HS-5 (cell line): Measurements from ENCODE around the gene PHACTR3.

Experiments
- DNase-seq: peaks from one replicate; pipeline ENCODE4 v3.0.0-alpha.2; 2012; ENCODE audit warnings: low read depth

The PHACTR3 gene

DNA sequence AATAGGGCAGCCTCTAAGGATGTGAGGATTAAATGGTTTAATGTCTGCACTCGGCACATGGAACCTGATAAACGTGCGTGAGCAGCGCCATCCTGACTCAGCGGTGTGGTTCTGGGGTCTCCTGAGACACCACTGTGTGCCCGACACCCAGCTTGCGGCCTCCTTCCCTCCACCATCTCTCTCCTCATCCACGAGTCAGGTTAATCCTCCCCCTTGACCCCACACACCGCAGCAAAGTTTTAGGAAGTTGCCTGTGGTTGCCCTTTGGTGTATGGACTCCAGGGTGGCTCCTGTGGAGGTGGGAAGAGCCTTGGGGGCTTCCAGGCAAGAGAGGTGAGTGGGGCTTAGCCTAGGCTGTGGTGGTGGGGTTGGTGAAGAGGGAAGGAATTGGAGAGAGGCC, 68.2 kb downstream of the PHACTR3 start:
- DNase-seq: no peak

- no peak for DNase-seq
These were observed 69.1 kb downstream of the PHACTR3 start for GRCh38 chr20:59673288-59673997.

DNA sequence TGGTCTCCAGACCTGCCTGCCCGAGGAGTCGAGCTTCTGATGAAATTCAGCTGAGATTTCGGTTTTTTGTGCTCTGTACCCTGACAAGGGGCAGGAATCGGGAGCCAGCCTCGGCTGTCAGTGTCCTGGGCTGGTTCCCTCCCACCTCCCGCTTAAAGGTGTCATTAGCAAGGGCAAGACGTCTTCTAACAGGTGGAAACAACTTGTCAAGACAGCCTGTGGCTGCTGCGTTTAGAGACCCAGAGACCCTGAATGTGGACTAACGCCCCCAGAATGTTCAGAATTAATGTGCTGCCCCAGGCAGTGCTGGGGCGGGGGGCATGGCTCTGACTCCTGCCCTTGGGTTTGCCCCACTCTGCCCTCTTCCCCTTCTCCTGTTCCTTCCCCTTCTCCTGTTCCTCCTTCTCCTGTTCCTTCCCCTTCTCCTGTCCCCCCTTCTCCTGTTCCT, 69.7 kb downstream of the PHACTR3 start:
- no peak for DNase-seq

DNA sequence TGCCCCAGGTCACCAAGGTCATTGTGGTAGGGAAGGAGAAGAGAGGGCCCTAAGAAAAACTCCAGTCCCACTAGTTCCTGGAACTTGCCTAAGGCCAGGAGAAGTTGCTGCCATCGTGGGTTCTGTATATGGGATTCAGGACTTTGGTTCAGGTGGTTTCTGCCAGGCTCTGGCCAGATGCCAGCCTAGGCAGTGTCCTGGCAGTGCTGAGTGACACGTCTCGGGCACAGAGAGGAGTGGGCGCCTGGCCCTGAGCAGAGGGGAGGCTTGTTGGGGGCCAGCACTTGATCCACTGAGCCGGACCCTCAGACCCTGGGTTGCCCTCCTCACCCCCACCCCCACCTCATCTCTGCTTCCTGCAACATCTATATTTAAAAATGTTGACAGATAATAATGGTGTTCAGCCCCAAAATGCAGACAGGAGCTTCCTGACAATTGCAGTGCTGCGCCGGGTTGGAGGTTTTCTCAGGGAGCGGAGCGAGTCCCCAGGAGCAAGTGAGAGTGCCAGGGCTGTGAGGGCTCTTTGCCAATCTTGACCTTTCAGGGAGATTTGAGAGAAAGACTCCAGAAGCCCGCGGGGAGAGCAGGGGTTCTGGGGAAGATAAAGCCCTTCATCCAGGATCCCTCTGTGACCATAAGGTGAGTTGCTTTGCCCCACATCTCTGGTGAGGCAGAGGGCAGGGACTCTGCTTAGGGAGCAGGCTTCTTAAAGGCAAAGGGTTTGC, 71.9 kb downstream of the PHACTR3 start:
- DNase-seq: no peak

- DNase-seq: no peak
These were observed 72.5 kb downstream of the PHACTR3 start for GRCh38 chr20:59676851-59677182.

DNA sequence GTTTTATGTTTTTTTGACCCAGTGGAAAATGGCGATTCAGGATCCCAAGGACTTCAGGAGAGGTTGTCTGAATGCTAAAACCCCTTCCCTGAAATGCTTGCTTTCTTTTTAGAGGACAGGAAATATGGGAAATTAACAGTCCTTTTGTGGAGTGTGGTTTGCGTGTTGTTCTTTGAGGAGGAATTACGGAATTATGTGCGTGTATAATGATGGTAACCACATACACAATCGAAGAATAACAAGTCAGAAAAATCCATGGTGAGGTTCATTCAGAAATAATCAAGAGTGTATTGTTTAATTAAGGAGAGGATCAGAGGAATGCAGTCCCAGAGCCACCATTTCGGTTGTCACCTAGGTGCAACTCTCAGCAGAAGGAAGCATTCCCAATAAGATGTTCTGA, 73.2 kb downstream of the PHACTR3 start:
- no peak for DNase-seq

DNA sequence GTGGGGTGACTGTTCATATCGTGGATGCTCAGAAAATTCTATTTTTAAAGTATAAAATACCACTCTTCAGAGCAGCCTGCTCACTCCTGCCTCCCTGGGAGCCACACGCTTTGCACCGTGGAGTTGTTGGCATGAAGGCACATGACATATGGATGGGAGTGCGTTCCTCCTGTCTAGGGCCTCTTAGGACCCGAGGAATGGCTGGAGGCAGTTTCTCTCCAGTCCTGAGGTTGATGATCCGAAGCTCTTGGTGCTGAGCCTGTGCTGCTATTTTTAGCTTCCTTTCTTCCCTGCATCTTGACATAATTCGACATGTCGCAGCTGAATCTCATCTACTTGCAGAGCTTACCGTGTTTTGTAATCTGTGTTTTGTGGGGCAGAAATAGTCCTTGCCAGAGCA, 73.9 kb downstream of the PHACTR3 start:
- DNase-seq: no peak

- no peak for DNase-seq
These were observed 74.6 kb downstream of the PHACTR3 start for GRCh38 chr20:59678951-59679350.

DNA sequence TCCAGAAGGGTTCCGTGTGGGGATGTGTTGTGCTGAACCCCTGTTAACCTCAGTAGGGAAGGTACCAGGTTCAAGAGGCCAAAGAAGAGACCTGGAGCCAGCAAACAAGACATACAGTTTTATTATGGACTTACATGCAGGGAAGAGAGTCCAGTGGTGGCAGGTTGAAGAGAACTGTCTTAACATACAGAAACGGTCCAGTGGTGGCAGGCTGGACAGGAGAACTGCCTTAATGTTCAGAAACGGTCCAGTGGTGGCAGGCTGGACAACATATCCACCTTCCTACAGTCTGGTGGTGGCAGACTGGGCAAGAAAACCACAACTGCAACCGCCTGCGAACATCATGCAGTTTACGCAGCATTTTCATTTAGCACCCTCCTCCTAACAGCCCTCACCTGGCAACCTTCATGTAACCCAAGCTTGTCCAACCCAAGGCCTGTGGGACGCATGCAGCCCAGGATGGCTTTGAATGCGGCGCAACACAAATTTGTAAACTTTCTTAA, 75.9 kb downstream of the PHACTR3 start:
- DNase-seq: no peak

- no peak for DNase-seq
These were observed 76.5 kb downstream of the PHACTR3 start for GRCh38 chr20:59680852-59681251.

GRCh38 chr20:59682603-59683002, 78.3 kb downstream of the PHACTR3 start:
- DNase-seq: no peak

GRCh38 chr20:59683181-59683580, 78.8 kb downstream of the PHACTR3 start:
- no peak for DNase-seq

DNA sequence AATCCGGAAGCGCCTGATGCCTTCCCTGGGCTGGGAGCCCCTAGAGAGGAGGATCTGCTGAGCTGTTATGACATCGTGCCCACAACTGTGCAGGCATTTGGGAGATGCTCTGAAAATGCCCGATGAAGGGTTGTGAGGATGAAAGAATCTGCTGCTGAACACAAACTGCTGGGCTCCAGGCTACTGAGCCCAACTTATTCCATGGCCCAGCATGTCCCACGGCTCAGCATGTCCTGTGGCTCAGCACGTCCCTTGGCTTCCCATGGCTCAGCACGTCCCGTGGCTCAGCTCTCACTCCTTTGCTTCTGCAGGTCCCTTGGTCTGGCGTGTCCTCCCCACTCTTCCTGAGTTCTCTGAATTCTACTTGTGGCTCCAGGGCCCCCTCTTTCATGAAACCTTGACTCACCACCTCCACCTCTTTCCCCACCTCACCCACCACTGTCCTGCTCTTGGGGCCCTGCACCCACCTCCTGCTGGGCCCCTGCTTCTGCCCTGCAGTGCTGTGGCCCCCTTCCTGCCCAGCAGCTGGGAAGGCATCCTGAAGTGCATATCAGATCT, 80.4 kb downstream of the PHACTR3 start:
- no peak for DNase-seq

- DNase-seq: no peak
These were observed 82.3 kb downstream of the PHACTR3 start for GRCh38 chr20:59686404-59687346.

- no peak for DNase-seq
These were observed 84.0 kb downstream of the PHACTR3 start for GRCh38 chr20:59688356-59688755.

GRCh38 chr20:59688999-59689398, 84.7 kb downstream of the PHACTR3 start:
- no peak for DNase-seq

DNA sequence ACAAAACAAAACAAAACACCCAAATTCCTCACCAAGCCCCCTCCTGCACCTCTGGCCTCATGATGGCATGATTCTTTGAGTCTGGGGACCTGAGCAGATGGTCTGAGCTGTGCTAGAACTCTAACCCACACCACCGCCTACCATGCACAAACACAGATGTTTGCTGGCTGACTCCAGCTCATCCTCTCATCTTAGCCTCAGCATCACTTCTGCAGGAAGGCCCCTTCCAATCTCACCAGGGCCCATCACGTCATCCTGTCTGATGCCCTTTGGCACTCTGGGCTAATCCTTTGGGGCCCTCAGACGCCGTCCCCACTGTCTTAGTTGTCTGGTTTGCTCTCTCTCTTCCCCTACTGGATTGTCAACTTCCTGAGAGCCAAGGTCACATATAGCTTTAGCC, 85.8 kb downstream of the PHACTR3 start:
- no peak for DNase-seq

DNA sequence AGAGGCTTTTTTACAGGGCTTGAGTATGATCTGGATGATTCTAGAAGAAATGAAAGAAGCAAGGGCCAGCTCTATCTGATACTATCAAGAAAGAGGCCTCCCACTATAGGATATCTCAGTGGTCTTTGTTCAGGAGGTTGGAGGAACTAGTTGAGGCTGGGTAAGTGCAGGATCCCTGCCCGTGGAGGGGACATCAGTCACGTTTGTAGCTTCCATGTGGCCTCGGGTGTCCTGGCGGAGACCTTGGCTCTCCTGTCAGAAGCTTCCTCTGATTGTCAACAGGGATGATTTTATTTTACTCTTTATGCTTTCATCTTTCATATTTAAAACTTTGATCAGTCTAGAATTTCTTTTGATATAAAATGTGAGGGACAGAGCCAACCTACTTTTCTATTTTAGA, 86.6 kb downstream of the PHACTR3 start:
- no peak for DNase-seq

DNA sequence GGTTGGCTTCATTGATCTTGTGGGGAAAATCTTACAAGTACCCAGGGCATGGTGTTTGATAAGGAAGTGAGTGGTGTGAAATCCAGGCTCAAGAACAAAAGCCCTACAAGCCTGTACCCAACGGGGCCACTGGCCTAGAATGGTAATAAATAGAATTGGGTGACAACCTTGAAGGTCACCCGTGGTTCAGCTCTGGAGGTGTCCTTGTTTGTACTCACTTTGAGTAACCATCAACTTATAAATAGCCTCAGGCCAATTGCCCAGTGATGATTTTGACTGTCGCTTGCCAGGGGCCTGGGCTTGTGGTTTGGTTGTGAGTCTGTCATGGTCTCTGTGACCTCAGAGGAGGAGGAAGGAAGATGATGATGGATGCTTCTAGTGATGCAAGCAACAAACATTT, 87.8 kb downstream of the PHACTR3 start:
- DNase-seq: no peak

GRCh38 chr20:59693587-59693986, 89.2 kb downstream of the PHACTR3 start:
- no peak for DNase-seq

- no peak for DNase-seq
These were observed 92.1 kb downstream of the PHACTR3 start for GRCh38 chr20:59696476-59696875.

GRCh38 chr20:59697068-59697467, 92.7 kb downstream of the PHACTR3 start:
- no peak for DNase-seq
